IMR-90 (cell line): Measurements from ENCODE around the gene C1orf167. TPM values are rescaled to one million over a fixed set of nuclear protein-coding genes. Genes with fewer than 3 reads are reported as not detected.

Experiments used
- ATAC-seq: fragments of 200-7000 bp; cut with Tn5 transposase; 2 replicates; pipeline ENCODE4 v1.9.1; 2020; ENCODE audit warnings: low read depth, mild to moderate bottlenecking, moderate library complexity
- Bru-seq: library from RNA; stranded (reverse); fragments of 400-500 nt; gene quantifications from one replicate; lab custom pipeline; 2021; lab: Mats Ljungman, UMichigan
- BruChase-seq, 2 experiments: library from RNA; stranded (reverse); fragments of 400-500 nt; gene quantifications; one replicate each; lab custom pipeline; 2021; lab: Mats Ljungman, UMichigan
- BruUV-seq: library from RNA; stranded (reverse); fragments of 400-500 nt; replicated peaks from 2 replicates; lab custom pipeline; 2021; lab: Mats Ljungman, UMichigan
- CTCF ChIA-PET: fragments of 300-600 bp; formaldehyde crosslinking; extraction: SDS; loops from one replicate; lab custom pipeline; 2021; ENCODE audit warnings: antibody characterized with exemption; lab: Yijun Ruan, JAX
- POLR2A ChIA-PET: fragments of 300-600 bp; sonication (Branson Sonifier 250); formaldehyde crosslinking; loops from one replicate; lab custom pipeline; 2022; ENCODE audit warnings: antibody characterized with exemption; ENCODE audit not compliant: unreplicated experiment; lab: Charles Lee
- DNase-seq: peaks from one replicate; pipeline ENCODE4 v3.0.0; 2013
- H2AFZ ChIP-seq: replicated peaks from 2 replicates; pipeline ENCODE3; 2013; ENCODE audit warnings: low read length, mild to moderate bottlenecking; ENCODE audit not compliant: poor library complexity
- H2AK5ac ChIP-seq: 2 replicates; pipeline ENCODE4 v1.6.1; 2013; ENCODE audit warnings: low read depth, low read length, inconsistent platforms
- H2AK9ac ChIP-seq: replicated peaks from 2 replicates; pipeline ENCODE3; 2013; ENCODE audit warnings: mild to moderate bottlenecking, low read depth, low read length, moderate library complexity; ENCODE audit not compliant: poor library complexity
- H2BK120ac ChIP-seq: 2 replicates; pipeline ENCODE4 v1.6.1; 2013; ENCODE audit warnings: low read depth, low read length, inconsistent platforms
- H2BK15ac ChIP-seq: 3 replicates; pipeline ENCODE4 v1.6.1; 2013; ENCODE audit warnings: low read depth, low read length, inconsistent platforms
- H2BK20ac ChIP-seq: 2 replicates; pipeline ENCODE4 v1.6.1; 2013; ENCODE audit warnings: low read depth, mild to moderate bottlenecking, inconsistent platforms, low read length, moderate library complexity
- H2BK5ac ChIP-seq: 2 replicates; pipeline ENCODE4 v1.6.1; 2013; ENCODE audit warnings: mild to moderate bottlenecking, low read depth, low read length, inconsistent platforms; ENCODE audit not compliant: poor library complexity, severe bottlenecking
- H3K14ac ChIP-seq: replicated peaks from 2 replicates; pipeline ENCODE4 v1.6.1; 2013; ENCODE audit warnings: low read depth, low read length, inconsistent platforms
- H3K18ac ChIP-seq: 2 replicates; pipeline ENCODE4 v1.6.1; 2013; ENCODE audit warnings: low read depth, low read length, control low read depth
- H3K23ac ChIP-seq: 2 replicates; pipeline ENCODE4 v1.6.1; 2013; ENCODE audit warnings: low read depth, low read length, inconsistent platforms
- H3K27ac ChIP-seq: 2 replicates; pipeline ENCODE4 v1.5.1; 2013; ENCODE audit warnings: mild to moderate bottlenecking, control low read depth, low read length; ENCODE audit not compliant: insufficient read depth
- H3K27me3 ChIP-seq: 2 replicates; pipeline ENCODE4 v1.6.1; 2013; ENCODE audit warnings: low read length; ENCODE audit not compliant: control insufficient read depth, insufficient read depth
- H3K36me3 ChIP-seq: 2 replicates; pipeline ENCODE4 v1.6.1; 2013; ENCODE audit warnings: low read length, mixed read lengths; ENCODE audit not compliant: control insufficient read depth, insufficient read depth
- H3K4ac ChIP-seq: 2 replicates; pipeline ENCODE4 v1.6.1; 2013; ENCODE audit warnings: low read depth, low read length, inconsistent platforms
- H3K4me1 ChIP-seq: 2 replicates; pipeline ENCODE4 v1.6.1; 2013; ENCODE audit warnings: low read length, mixed read lengths; ENCODE audit not compliant: control insufficient read depth, insufficient read depth
- H3K4me2 ChIP-seq: 2 replicates; pipeline ENCODE4 v1.6.1; 2013; ENCODE audit warnings: low read depth, mild to moderate bottlenecking, control low read depth, low read length, moderate library complexity
- H3K4me3 ChIP-seq: 2 replicates; pipeline ENCODE4 v1.5.1; 2013; ENCODE audit warnings: low read depth, mild to moderate bottlenecking, control low read depth, low read length, moderate library complexity; ENCODE audit not compliant: insufficient read depth
- H3K56ac ChIP-seq: 2 replicates; pipeline ENCODE4 v1.6.1; 2013; ENCODE audit warnings: low read length, inconsistent platforms; ENCODE audit not compliant: insufficient read depth; ENCODE audit errors: extremely low read depth
- H3K79me1 ChIP-seq, 2 experiments: 2 replicates each; pipeline ENCODE4 v1.6.1; 2013; ENCODE audit warnings: low read length in 2 of 2, inconsistent platforms in 1 of 2, low read depth in 1 of 2
- H3K9ac ChIP-seq: 2 replicates; pipeline ENCODE4 v1.6.1; 2013; ENCODE audit warnings: low read depth, low read length, control low read depth
- H3K9me1 ChIP-seq: 2 replicates; pipeline ENCODE4 v1.6.1; 2013; ENCODE audit warnings: low read length, inconsistent platforms; ENCODE audit not compliant: insufficient read depth
- H3K9me3 ChIP-seq: 2 replicates; pipeline ENCODE4 v1.6.1; 2013; ENCODE audit warnings: low read length; ENCODE audit not compliant: control insufficient read depth, insufficient read depth
- H4K20me1 ChIP-seq: 2 replicates; pipeline ENCODE4 v1.6.1; 2013; ENCODE audit warnings: low read length, inconsistent platforms; ENCODE audit not compliant: insufficient read depth
- H4K5ac ChIP-seq: 2 replicates; pipeline ENCODE4 v1.6.1; 2013; ENCODE audit warnings: mild to moderate bottlenecking, low read depth, low read length, control low read depth
- H4K8ac ChIP-seq, 2 experiments: 2 replicates each; pipeline ENCODE4 v1.6.1; 2013; ENCODE audit warnings: low read depth in 2 of 2, low read length in 2 of 2, control low read depth in 1 of 2, inconsistent platforms in 1 of 2
- H4K91ac ChIP-seq: 2 replicates; pipeline ENCODE4 v1.6.1; 2013; ENCODE audit warnings: low read depth, low read length, inconsistent platforms; ENCODE audit not compliant: insufficient read depth
- CTCF ChIP-seq: conservative IDR thresholded peaks from 2 replicates; pipeline ENCODE4 v1.5.1; 2012; ENCODE audit warnings: mild to moderate bottlenecking, low read depth, low read length, improper control_type of control experiment
- FOS ChIP-seq: fragments of 150-350 bp; IDR thresholded peaks from 2 replicates; pipeline ENCODE4 v1.6.1; 2016; ENCODE audit warnings: low read depth, low read length
- WGBS, 2 experiments: methylation state at CpG; one replicate each; pipeline versions ENCODE4 v1.1.5 to v1.1.7; 2013; ENCODE audit warnings: missing lambda C conversion rate in 2 of 2; ENCODE audit not compliant: insufficient read length in 1 of 2; ENCODE audit errors: extremely low coverage in 2 of 2; 5-methylcytosine and 5-hydroxymethylcytosine counted together
- dilution Hi-C: fragments of 300-500 bp; cut with HindIII; formaldehyde crosslinking; loops from one replicate; pipeline ENCODE4 v1.14.3; 2018; ENCODE audit warnings: low sequenced_read_pairs; ENCODE audit not compliant: unreplicated experiment
- in situ Hi-C: fragments of 300-500 bp; cut with MboI; formaldehyde crosslinking; loops from 3 replicates; pipeline ENCODE4 v1.14.3; 2019; ENCODE audit warnings: low sequenced_read_pairs, inconsistent platforms, mixed read lengths
- intact Hi-C: fragments of 100-400 bp; cut with micrococcal nuclease; formaldehyde crosslinking; loops from 2 replicates; pipeline ENCODE4 v1.10.0; 2022
- long read RNA-seq: library from polyadenylated mRNA; unstranded; transcript quantifications from one replicate; pipeline ENCODE4 v2.0.0, GENCODE V29; 2021; ENCODE audit not compliant: unreplicated experiment
- polyA plus RNA-seq, 3 experiments: library from polyadenylated mRNA; depleted of rRNA; stranded (reverse); fragments of >200 nt; gene quantifications; 2 replicates each; pipeline ENCODE4 v1.2.3, GENCODE V29; 2012; ENCODE audit warnings: low replicate concordance in 1 of 3
- total RNA-seq: library from RNA; depleted of rRNA; stranded (reverse); fragments of >200 nt; gene quantifications from 2 replicates; pipeline ENCODE4 v1.2.3, GENCODE V29; 2012; rRNA removed

The C1orf167 gene
- total RNA-seq: under 0.01 and 0.28 TPM in 2 replicates
- 0.15 and 0.27 TPM in 2 replicates for polyA plus RNA-seq (2012; rRNA removed)
- 0.10 and 0.42 TPM in 2 replicates for polyA plus RNA-seq (2012; cell fraction: cytosol; rRNA removed)
- polyA plus RNA-seq (2012; cell fraction: nucleus; rRNA removed; ENCODE audit: low replicate concordance): 0.06 and 0.27 TPM in 2 replicates
- Bru-seq, nascent RNA: percentile 6 among the genes with signal in this experiment
- percentile 6 among the genes with signal in this experiment for BruChase-seq, experiment 1, labeled RNA remaining after a 6-hour chase
- BruChase-seq, experiment 2, labeled RNA remaining after a 2-hour chase: percentile 6 among the genes with signal in this experiment
- long read RNA-seq, partial matches to known transcripts: 0 of 1 reads
- long read RNA-seq, other reads (novel, unspliced or antisense): 1 of 1 reads

- Histone ChIP-seq H3K18ac (no peak within 1 kb of the TSS), H2AFZ (peak within 1 kb of the TSS; percentile 76), H3K4me2 (no peak within 1 kb of the TSS; the same call in 1 of the 2 replicates), H3K9ac (no peak within 1 kb of the TSS), H2BK120ac (no peak within 1 kb of the TSS), H2BK20ac (no peak within 1 kb of the TSS), H2AK9ac (no peak within 1 kb of the TSS), H3K79me1 (no peaks in the 10 kb centered on the region), H4K91ac (no peak within 1 kb of the TSS), H4K5ac (no peak within 1 kb of the TSS), H4K8ac (no peak within 1 kb of the TSS), H2BK5ac (no peak within 1 kb of the TSS), H3K36me3 (no peaks in the 10 kb centered on the region), H2AK5ac (no peak within 1 kb of the TSS), H3K9me1 (no peaks in the 10 kb centered on the region), H3K27me3 (peaks cover 36% of the 10 kb centered on the region), H3K9me3 (no peaks in the 10 kb centered on the region), H4K20me1 (no peaks in the 10 kb centered on the region), H3K14ac (no peak within 1 kb of the TSS), H3K4me3 (no peak within 1 kb of the TSS), H3K27ac (no peak within 1 kb of the TSS), H2BK15ac (no peak within 1 kb of the TSS), H3K4me1 (peaks cover 1% of the 10 kb centered on the region; the same call in 1 of the 2 replicates), H3K4ac (no peak within 1 kb of the TSS), H3K23ac (no peak within 1 kb of the TSS), H3K56ac (no peak within 1 kb of the TSS)
- DNase-seq (no peak), ATAC-seq (peak; percentile 46; the same call in 1 of the 2 replicates)
- 4% methylated on average over 16 of the region's 29 CpGs; no CpG with 5 or more reads in 1 of the 2 experiments for WGBS, 2 experiments
- BruUV-seq: no TSS peak
- ChIA-PET POLR2A (no interaction called here), CTCF (no interaction called here)
- in situ Hi-C loops (no loop called here), intact Hi-C loops (no loop called here), dilution Hi-C loops (no loop called here)
- TF ChIP-seq FOS (no peak), CTCF (no peak)
These were observed at the start of gene C1orf167 for GRCh38 chr1:11761988-11762406. C1orf167 (plus strand) TSS chr1:11762193; CDS start chr1:11764401, 2,208 bp downstream.
